BJ (cell line): ENCODE measurements around the gene VGLL4. TPM values are rescaled to one million over a fixed set of nuclear protein-coding genes. Genes with fewer than 3 reads are reported as not detected.
"Not testable (repeated sequence)": the region's sequence is repeated elsewhere in the genome, so short reads cannot be mapped to it uniquely, and the experiment has no call there.

Source experiments
- CTCF ChIA-PET: fragments of 350-600 bp; formaldehyde crosslinking; extraction: SDS; loops from one replicate; lab custom pipeline; 2021; ENCODE audit warnings: antibody characterized with exemption, inconsistent platforms; lab: Yijun Ruan, JAX
- POLR2A ChIA-PET: fragments of 300-600 bp; sonication (Branson Sonifier 250); formaldehyde crosslinking; extraction: SDS; loops from one replicate; lab custom pipeline; 2021; ENCODE audit warnings: antibody characterized with exemption; lab: Charles Lee
- DNase-seq: peaks from one replicate; pipeline ENCODE4 v3.0.0-alpha.2; 2011; ENCODE audit warnings: low read depth
- H3K27me3 ChIP-seq: 2 replicates; pipeline ENCODE4 v1.6.0; 2011; ENCODE audit warnings: low read length; ENCODE audit not compliant: control insufficient read depth, insufficient read depth
- H3K36me3 ChIP-seq: 2 replicates; pipeline ENCODE4 v1.5.1; 2011; ENCODE audit warnings: low read length; ENCODE audit not compliant: control insufficient read depth, insufficient read depth
- H3K4me3 ChIP-seq: 2 replicates; pipeline ENCODE4 v1.5.1; 2011; ENCODE audit warnings: low read depth, mild to moderate bottlenecking, control low read depth, low read length
- CTCF ChIP-seq: IDR thresholded peaks from 2 replicates; pipeline ENCODE4 v1.5.1; 2011; ENCODE audit warnings: low read depth, mild to moderate bottlenecking, control low read depth, inconsistent platforms, low read length, moderate library complexity; ENCODE audit not compliant: insufficient read depth
- polyA plus RNA-seq: library from polyadenylated mRNA; depleted of rRNA; stranded (reverse); fragments of >200 nt; gene quantifications from 2 replicates; pipeline ENCODE4 v1.2.3, GENCODE V29; 2011

The VGLL4 gene
- polyA plus RNA-seq, 1 experiment = 31.3 TPM

DNA sequence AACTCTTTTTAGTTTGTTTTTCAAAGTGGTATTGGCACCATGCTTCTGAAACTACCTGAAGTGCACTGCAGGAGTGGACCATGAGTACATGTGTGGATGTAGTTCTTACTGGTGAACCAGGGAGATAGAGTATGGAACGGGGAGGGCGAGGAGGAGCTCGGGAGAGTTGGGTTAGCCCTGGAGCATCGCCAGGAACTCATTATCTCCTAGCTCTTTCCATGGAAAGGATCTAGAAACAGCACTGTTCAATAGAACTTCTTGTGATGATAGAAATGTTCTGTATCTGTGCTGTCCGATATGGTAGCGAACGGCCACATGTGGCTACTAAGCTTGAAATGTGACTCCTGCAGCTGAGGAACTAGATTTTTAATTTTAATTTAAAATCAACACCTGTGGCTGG lies 47.3 kb downstream of the VGLL4 start:
- CTCF ChIA-PET = interaction anchor here (0.5 to 0.6 kb wide), 2 partner anchors 33 to 115 kb away, joined by 3 to 4 read pairs; no protein-coding TSS in a partner anchor
- no peak overlapping the region for H3K4me3 ChIP-seq
- peaks cover 2% of the 10 kb centered on the region; the same call in 1 of the 2 replicates for H3K36me3 ChIP-seq
- DNase-seq = no peak
- no peaks in the 10 kb centered on the region for H3K27me3 ChIP-seq
- no peak for TF ChIP-seq CTCF
- POLR2A ChIA-PET = no interaction called here

GRCh38 chr3:11595024-11595423 lies 48.7 kb downstream of the VGLL4 start:
- POLR2A ChIA-PET, H3K27me3 ChIP-seq, DNase-seq, H3K36me3 ChIP-seq, H3K4me3 ChIP-seq: not testable (repeated sequence)
- CTCF ChIA-PET = interaction anchor here (0.6 kb wide), 1 partner anchor 213 kb away, joined by 3 read pairs; no protein-coding TSS in a partner anchor

- no peak for TF ChIP-seq CTCF
- Histone ChIP-seq H3K36me3 (peaks cover 2% of the 10 kb centered on the region), H3K27me3 (no peaks in the 10 kb centered on the region), H3K4me3 (no peak overlapping the region)
- DNase-seq = no peak
- ChIA-PET POLR2A (no interaction called here), CTCF (no interaction called here)
Observed at GRCh38 chr3:11593318-11594034, 50.2 kb downstream of the VGLL4 start.

- POLR2A ChIA-PET = no interaction called here
- DNase-seq = no peak
- CTCF ChIA-PET = no interaction called here
- Histone ChIP-seq H3K4me3 (no peak overlapping the region), H3K27me3 (no peaks in the 10 kb centered on the region), H3K36me3 (peaks cover 2% of the 10 kb centered on the region)
- no peak for TF ChIP-seq CTCF
Observed at GRCh38 chr3:11592445-11593298, 51.0 kb downstream of the VGLL4 start.

DNA sequence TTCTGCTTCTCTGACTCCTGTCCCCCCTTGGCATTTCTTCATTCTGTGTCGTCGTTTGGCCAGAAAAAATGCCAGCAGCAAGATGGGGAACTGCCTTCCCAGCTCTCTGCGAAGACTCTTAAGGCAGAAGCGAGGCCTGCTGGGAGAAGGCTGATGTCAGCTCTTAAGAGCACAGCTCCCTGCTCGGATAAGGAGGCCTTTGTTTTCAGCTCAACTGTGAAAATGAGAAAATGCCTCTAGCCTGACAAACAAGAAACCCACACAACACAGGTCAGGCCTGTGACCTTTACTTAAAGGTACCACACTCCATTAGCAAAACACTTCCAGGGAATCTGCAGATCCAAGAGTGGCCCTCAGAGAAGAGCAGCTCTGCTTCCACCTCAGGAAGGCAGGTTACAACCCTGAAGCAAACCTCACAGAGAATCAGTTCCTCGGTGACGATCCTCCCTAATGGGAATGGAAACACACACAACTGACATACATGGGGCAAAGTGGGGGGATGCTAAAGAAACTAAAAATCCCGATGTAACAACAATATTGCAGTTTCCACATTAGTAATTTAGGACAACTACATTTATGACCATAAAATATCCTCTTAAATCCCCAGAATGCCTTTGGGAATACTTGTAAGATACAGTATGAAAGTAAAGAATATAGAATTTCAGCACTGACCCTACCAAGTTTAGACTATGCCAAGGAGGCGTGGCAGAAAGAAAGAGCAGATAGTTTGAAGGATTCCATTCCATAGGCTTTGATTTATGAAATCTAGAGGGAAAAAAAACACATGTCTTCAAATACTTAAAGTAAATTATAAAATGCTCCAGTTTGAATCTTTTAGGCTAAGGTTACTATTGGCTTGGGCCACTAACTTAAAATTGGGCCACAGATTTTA lies 52.1 kb downstream of the VGLL4 start:
- Histone ChIP-seq H3K36me3 (peaks cover 2% of the 10 kb centered on the region), H3K27me3 (no peaks in the 10 kb centered on the region), H3K4me3 (no peak overlapping the region)
- POLR2A ChIA-PET = interaction anchor here (0.6 kb wide), 1 partner anchor 1114 kb away, joined by 4 read pairs; no protein-coding TSS in a partner anchor
- CTCF ChIA-PET = interaction anchor here (1.2 kb wide), 2 partner anchors 24 to 138 kb away, joined by 3 read pairs; no protein-coding TSS in a partner anchor
- TF ChIP-seq CTCF = no peak
- no peak for DNase-seq
